NCI-H2029 treated with DMSO at 0.1 percent for 48 hours (cell line): ENCODE measurements around the gene AMIGO1.

ENCODE experiments used
- DNase-seq: peaks from one replicate; lab custom pipeline; 2025; lab: John Stamatoyannopoulos, UW

The AMIGO1 gene, protein sequence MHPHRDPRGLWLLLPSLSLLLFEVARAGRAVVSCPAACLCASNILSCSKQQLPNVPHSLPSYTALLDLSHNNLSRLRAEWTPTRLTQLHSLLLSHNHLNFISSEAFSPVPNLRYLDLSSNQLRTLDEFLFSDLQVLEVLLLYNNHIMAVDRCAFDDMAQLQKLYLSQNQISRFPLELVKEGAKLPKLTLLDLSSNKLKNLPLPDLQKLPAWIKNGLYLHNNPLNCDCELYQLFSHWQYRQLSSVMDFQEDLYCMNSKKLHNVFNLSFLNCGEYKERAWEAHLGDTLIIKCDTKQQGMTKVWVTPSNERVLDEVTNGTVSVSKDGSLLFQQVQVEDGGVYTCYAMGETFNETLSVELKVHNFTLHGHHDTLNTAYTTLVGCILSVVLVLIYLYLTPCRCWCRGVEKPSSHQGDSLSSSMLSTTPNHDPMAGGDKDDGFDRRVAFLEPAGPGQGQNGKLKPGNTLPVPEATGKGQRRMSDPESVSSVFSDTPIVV

DNA sequence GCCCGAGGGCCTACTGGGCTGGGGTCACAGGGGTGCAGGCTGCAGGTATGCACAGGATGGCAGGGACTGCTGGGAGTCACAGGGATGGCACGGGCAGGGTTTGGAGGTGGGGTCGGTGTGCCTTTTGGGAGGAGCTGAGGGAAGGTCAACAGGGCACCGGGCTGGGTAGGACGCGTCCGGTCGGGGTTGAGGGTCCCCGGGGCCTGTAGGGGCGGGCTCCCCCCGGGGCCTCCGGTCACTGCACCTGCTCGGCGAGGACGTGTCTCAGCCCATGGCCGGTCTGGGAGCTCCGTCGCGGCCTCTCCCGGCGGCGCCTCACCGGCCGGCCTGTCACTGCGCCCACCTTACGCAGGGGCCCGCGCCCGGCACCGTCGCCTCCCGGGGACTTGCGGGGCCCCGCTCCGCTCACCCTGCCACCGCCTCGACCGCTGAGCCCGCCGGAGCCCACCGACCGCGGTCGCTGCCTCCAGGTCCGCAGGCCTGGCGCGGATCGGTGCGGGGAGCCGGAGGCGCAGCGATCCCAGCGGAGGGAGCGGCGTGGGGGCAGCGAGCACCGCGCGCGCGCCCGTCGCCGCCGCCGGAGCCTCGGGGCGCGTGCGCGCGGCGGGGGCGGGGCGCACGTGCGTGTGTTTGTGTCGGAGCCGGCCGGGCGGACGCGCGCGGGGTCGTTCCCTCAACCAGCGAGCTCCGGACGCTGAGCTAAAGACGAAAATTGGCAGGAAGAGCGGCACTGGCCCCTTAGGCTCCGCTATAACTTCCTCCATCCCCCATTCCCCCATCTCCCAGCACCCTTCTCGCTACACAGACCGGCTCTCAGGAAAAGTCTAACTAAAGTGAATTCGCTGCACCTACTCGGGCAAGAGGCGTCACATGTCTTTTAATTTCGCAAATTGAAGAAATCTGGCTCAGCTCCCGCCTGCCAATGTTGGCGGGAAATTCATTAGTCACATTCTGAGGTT, at the start of gene AMIGO1:
Gene AMIGO1 (minus strand): TSS at position 552 of the 959 bp plus-strand sequence. CDS start 815 bp downstream, outside the sequence.
- no peak for DNase-seq

DNA sequence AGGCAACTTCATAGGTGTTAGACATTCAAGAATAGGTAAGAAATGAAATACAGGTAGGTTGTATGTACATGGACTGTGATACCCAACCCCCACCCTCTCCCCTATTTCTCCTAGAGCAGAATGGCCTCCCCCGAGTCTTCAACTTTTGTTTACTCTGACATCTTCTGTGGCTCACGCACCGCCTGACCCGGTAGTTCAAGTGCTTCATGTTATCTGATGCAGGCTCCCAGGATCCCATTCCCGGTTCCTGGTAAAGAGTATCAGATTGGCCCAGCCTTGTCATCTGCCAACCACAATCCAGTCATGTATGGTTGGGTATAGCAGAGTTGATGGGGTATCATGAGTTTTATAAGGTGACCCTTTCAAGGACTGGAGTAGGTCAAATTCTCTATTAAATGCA, 48.0 kb upstream of the AMIGO1 start:
- no peak for DNase-seq

DNA sequence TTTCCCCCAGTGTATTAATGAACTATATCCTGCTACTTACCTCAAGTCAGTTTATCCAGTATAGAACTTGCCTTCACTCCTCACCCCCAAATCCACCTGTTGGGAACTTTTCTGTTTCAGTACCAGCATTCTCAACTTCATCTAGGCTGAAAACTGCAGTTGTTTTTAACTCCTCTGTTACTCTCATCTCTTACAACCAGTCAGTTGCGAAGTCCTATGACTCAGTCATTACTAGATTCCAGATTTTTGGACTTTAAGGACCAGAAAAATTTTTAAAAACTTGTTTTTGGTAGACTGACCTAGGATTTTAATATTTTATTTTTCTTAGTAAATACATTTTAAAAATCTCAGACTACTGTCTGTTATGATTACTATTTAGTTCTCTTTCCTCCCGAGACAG, 47.0 kb upstream of the AMIGO1 start:
- DNase-seq: no peak

DNA sequence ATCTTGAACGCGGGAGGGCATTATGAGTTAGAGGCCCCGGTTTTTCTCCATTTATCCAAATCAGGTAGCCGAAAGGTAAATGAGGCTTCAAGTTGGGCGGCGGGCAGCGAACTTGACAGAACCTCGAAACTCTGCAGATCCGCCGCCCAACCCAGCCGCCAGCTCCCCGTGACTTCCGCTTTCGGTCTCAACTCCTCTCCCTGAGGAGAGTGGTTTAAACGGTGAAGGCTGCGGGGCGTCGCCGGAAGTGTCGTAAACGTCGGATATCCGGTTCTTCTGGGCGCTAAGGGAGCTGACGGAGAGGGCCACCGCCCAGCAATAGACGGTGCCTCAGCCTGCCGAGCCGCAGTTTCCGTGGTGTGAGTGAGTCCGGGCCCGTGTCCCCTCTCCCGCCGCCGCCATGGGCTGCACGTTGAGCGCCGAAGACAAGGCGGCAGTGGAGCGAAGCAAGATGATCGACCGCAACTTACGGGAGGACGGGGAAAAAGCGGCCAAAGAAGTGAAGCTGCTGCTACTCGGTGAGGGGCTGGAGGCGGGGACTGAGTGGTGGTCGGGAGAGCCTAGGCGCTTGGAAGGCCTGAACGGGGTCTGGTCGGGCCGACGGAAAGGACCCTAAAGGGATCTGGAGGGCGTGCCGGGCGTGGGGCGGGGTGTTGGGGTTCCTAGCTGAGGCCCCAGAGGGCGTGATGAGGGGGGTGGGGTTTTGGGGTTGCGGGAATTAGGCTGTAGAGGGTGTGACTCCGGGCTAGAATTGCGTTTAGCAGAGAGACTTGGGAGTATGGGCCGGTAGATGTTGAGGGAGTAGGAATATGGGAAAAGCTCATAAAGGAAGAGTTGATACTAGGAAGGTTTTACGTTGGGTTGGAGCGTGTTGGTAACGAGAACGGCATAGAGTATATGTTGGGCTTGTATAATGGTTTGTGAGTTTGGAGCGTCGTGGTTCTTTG, 39.1 kb upstream of the AMIGO1 start, which contains the start of gene GNAI3:
Gene GNAI3 (plus strand): TSS at position 295 of the 947 bp plus-strand sequence. CDS start 106 bp downstream, at position 401.
- DNase-seq: peak; percentile 63

DNA sequence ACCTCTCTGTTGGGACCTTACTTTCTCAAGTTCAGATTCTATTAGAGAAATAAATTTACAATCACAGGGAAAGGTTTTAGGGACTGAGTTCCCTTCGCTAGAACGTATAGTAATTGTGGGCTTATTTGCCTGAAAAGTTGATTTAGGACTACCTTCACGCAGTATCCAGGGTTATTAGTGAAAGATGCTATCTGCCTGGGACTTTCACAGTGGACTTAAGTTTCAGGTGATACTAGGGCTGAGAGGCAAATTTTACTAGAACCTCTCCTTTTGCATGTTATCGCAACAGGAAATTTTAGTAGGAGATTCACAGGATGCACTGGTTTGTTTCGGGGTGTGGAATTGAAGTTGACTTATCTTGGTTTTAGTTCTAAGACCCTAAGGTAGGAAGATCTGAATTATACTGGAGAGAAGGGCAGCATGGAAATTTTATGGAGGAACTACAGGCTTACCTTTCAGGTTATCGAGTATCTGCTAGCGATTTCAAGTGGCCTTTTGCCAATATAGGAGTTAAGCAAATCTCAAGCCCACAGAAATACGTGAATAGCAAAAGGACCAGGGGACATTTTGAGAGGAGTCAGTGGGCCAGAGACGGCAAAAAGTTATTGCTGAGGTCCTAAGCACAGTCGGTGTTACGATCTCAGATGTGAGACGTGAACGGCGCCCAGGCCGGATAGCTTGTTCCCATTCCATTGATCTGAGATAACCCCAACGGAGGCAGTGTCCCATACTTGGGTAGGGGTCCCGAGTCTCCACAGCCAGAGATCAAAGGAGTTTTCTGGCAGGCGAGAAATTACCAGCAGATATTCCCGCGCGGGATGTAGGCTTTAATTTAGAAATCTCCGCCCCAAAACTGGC, 38.2 kb upstream of the AMIGO1 start:
- no peak for DNase-seq

DNA sequence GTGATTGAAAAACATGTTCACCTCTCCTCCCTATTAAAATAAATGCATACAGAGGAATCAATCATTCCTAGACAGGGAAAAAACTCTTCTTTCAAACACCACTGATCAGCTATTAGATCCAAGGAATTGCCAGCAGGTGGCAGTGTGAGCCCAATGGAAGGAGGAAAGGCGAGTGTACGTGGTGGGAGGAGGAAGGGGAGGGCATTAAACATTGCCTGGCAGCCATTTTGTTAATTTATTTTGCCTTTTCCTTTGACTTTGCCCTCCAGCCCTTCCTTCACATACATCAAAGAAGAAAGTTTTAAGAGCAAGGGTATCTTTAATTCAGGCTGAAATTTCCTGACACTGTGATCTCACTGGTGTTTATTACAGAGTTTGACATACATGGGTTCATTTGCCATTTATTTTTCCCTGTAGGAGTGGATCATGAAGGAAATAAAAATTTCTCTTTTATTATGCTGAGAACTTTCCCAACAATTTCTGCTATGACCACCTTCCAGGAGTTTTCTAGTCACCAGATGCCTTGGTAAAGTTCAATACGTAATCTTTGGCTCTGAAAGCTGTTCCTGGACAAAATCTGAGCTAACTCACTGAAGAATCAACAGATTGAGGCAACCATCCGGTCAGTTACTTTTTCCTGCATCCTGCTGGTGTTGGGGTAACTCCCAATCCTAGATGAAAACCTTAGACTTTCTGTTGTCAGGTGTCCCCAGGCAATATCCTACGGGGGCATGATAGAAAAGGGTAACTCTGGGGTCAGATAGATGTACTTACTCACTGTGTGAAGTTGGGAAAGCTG, 37.0 kb upstream of the AMIGO1 start:
- DNase-seq: peak; percentile 77

DNA sequence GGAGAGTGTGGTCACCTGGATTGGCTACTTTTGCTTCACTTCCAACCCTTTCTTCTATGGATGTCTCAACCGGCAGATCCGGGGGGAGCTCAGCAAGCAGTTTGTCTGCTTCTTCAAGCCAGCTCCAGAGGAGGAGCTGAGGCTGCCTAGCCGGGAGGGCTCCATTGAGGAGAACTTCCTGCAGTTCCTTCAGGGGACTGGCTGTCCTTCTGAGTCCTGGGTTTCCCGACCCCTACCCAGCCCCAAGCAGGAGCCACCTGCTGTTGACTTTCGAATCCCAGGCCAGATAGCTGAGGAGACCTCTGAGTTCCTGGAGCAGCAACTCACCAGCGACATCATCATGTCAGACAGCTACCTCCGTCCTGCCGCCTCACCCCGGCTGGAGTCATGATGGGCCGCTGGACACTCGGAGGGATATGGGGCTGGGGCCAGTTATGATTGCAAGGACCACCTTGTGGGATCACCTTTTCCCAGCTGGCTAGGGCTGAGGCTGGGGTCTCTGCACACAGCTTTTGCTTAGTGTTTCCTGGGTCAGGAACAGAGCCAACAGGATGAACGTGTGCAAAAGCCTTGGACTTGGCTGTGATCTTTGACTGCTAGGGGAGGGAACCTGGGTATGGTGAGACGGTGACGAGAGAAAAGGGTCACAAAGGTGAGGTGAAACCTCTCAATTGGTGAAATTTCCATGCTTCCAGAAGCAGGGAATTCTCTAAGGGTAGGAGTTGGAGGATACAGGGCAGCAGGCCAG, 34.6 kb upstream of the AMIGO1 start:
- DNase-seq: no peak

DNA sequence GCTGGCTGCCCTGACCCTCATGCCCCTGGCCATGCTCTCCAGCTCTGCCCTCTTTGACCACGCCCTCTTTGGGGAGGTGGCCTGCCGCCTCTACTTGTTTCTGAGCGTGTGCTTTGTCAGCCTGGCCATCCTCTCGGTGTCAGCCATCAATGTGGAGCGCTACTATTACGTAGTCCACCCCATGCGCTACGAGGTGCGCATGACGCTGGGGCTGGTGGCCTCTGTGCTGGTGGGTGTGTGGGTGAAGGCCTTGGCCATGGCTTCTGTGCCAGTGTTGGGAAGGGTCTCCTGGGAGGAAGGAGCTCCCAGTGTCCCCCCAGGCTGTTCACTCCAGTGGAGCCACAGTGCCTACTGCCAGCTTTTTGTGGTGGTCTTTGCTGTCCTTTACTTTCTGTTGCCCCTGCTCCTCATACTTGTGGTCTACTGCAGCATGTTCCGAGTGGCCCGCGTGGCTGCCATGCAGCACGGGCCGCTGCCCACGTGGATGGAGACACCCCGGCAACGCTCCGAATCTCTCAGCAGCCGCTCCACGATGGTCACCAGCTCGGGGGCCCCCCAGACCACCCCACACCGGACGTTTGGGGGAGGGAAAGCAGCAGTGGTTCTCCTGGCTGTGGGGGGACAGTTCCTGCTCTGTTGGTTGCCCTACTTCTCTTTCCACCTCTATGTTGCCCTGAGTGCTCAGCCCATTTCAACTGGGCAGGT, 33.9 kb upstream of the AMIGO1 start:
- DNase-seq: no peak

DNA sequence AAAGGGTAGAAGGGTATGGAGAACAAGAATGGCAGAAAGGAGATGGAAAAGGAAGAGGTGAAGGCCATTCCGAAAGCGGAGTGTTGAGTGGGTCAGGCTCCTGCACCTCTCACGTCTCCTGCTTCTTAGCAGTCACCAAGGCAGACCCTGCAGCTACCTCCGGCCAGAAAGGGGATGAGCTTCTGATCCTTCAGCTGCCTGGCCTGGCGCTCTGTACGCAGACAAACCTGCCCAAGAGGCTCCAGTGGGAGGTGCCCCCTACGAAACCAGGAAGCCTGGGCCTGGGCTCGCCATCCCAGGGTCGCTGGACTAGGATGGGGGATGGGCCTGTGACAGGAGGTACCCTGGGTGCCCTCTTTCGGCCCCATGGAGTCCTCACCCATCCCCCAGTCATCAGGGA, 33.1 kb upstream of the AMIGO1 start:
- no peak for DNase-seq

DNA sequence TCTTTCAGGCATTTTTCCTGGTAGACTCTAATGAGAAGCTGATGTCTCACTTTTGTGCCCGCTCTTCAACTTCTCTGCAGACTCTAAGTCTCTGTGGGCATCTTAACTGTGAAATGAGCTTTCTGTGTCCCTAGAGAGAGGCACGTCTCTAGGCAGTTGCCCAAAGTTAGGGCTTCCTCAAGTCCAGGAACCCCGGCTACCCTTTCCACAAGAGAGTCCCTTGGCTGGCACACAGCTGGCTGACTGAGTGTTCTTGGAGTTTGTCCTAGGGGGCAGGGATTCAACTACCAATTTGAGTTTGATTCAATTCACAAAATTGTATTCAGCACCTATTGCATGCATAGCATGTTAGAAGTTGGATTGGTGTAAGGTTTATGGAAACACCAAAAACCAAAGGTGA, 31.6 kb upstream of the AMIGO1 start:
- DNase-seq: no peak

DNA sequence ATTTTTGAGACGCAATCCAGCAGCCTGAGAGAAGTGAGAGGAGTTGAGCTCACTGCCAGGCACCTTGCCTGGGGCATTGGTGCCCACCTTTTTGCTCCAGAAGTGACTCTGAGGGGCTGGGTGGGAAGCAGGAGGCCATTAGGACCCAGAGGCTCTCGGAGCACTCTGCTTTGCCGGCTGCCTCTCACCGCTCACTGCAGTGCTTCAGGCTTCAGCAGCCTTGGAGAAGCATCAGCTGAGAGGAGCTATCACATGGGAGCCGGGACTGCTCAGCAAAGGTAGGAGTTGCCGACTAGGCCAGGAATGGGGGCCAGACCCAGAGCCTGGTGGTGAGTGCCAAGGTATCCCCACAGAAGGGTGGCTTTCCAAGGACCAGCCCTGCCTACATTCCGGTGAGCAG, 30.1 kb upstream of the AMIGO1 start, which contains the start of gene GPR61:
Gene GPR61 (plus strand): TSS at position 197 of the 400 bp plus-strand sequence. CDS start 3,151 bp downstream, outside the sequence.
- no peak for DNase-seq

DNA sequence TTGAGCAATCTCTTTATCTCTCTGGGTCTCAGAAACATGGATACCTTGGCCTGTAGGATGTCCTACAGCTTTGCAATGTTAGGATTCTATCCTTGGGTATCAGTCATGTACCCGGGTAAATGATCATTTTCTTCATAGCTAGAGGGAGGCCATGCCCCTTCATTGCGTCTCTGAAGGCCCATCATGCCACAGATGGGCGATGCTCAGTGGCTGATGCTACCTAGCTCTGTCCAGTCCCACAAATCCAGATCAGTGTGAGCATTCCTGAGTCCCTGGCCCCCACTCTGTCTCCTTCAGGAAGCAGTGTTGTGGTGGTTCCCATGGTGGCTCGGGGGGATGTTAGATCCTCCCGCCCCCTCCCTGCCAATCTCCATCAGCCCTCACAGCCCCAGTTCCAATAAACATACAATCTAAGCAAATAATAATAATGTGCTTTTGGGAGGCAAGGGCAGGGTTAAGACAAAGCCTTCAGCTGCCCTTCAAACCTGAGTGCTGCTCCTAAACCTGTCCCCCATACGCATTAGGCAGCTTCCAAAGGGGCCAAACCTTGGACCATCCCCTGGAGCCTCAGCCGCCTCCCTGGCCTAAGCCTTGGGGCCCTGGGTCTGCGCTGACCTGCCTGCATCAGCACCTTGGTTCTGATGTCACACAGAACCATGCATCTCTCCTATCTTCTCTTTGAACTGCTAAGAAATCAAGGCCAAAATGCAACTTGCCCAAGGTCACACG, 29.5 kb upstream of the AMIGO1 start:
- no peak for DNase-seq

DNA sequence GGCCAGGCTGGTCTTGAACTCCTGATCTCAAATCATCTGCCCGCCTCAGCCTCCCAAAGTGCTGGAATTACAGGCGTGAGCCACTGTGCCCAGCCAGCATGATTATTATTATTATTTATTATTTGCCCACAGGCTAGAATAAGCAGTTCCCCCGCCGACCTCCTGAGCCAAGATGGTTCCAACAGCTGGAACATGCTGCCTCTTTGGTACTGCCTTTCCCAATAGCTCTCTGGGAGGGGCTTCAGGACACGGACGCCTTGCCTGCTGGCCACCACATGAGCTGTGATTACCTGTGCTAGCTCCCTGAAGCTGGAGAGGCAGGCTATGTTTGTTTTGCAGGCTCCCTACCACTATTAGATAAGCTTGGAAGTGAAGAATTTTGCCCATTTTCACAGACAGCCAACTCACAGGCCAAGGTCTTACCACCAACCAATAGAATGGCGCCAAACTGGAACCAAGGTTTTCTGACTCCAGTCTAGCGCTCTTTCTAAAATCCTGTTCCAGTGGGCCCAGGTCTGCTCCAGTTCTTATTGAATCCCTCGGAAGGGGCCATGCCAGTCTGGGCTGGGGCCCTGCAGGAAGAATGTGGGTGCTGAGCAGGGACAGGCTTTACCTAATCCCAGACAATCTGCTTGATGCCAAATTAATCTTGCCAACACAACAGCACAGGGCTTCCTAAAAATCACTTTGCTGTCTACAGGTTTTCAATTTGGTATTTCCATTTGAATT, 28.1 kb upstream of the AMIGO1 start:
- no peak for DNase-seq

DNA sequence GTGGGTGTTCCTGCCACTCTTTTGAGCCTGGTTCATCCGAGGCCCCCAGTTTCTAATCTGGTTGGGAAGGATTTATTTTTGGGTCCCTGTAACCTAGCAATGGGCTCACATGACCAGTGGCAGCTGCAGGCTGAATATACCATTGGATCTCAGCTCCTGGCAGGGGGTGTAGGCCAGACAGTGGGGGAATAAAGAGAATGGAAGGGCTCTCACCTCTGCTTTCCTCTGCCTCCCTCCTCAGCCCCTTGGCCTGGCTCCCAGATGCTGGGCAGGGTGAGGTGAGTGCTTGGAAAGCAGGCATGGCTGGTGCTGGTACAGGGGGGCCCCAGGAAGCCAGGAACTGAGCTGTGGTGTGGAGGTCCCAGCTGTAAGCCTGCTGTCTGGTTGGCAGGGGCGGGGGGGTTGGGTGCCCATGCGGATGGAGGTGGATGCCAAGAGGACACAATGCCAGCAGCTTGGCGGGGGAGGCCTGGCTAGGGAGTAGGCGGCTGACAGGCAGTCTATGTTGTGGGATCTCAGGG, 26.5 kb upstream of the AMIGO1 start:
- DNase-seq: no peak

DNA sequence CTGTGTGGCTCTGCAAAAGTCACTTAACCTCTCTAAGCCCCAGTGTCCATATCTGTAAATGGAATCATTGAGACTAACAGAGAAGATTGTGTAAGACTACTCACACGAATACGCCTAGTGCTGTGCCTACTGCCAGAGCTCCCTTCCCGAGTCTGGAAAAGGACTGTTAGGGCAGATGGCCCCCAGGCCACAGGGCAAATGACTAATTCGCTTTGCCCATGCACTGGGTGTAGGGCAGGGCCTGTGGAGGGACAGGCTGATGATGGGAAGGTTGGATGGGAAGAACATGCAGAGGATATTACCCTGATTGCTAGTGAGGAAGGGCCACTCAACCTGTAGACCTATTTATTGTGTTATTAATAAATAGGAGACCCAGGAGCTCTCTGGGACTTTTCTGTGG, 26.0 kb upstream of the AMIGO1 start:
- DNase-seq: no peak

DNA sequence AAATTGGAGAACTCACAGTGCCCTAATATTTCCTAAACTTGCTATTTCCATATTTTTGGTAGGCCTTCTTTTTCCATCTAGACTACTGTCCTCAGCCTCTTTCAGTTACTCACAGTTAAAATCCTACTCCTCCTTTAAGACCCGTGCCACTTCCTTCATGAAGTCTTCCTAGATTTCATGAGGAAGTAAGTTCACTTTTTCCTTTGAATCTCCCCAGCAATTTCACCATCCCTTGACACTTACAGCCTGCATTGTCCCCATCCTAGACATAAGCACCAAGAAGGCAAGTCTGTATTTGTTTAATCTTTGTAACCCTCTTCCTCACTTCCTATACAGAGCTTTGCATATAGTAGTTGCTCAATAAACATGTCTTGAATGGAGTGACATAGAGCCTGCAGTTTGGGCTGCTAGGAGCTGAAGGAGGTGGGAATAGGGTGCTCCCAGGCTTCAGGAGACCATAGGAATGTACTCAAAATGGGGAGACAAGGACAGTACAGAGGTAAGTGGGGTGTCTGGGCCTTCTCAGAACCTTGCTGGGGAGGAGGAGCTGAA, 24.9 kb upstream of the AMIGO1 start:
- DNase-seq: no peak
